Smooth muscle cell of the brain vasculature (primary cell): ENCODE measurements around the gene MAP3K15.

ENCODE experiments used
- DNase-seq: peaks from one replicate; pipeline ENCODE4 v3.0.0-alpha.2; 2012; ENCODE audit warnings: low read depth, low spot score

MAP3K15 gene

GRCh38 chrX:19343535-19344408, 171.5 kb downstream of the MAP3K15 start, which contains the start of gene PDHA1:
TSS of gene PDHA1 (plus strand) at chrX:19343927. CDS start at chrX:19344038, 111 bp downstream.
- peak; percentile 74 for DNase-seq

GRCh38 chrX:19343085-19343534, 172.2 kb downstream of the MAP3K15 start:
- no peak for DNase-seq

GRCh38 chrX:19342331-19342906, 172.9 kb downstream of the MAP3K15 start:
- DNase-seq = no peak

GRCh38 chrX:19334945-19335626, 180.2 kb downstream of the MAP3K15 start:
- no peak for DNase-seq

GRCh38 chrX:19332983-19333382, 182.3 kb downstream of the MAP3K15 start:
- no peak for DNase-seq

- DNase-seq = no peak
These were observed 183.5 kb downstream of the MAP3K15 start for GRCh38 chrX:19331831-19332230.

- no peak for DNase-seq
These were observed 188.7 kb downstream of the MAP3K15 start for GRCh38 chrX:19326567-19326966.
